GM12891 (cell line): ENCODE results near the gene MVB12B.

ENCODE experiments used
- PAX5 ChIP-seq: IDR thresholded peaks from 2 replicates; pipeline ENCODE4 v1.6.1; 2011; ENCODE audit warnings: low read length, moderate library complexity, mild to moderate bottlenecking; ENCODE audit not compliant: insufficient read depth, severe bottlenecking
- POLR2A ChIP-seq: IDR thresholded peaks from 2 replicates; pipeline ENCODE4 v1.6.1; 2011; ENCODE audit warnings: low read depth, low read length, control low read depth
- POLR2AphosphoS5 ChIP-seq: IDR thresholded peaks from 2 replicates; pipeline ENCODE4 v1.6.1; 2011; ENCODE audit warnings: low read depth, low read length, control low read depth
- POU2F2 ChIP-seq: IDR thresholded peaks from 2 replicates; pipeline ENCODE4 v1.6.1; 2011; ENCODE audit warnings: low read depth, mild to moderate bottlenecking, control low read depth, low read length, moderate library complexity
- TAF1 ChIP-seq: IDR thresholded peaks from 2 replicates; pipeline ENCODE4 v1.6.1; 2011; ENCODE audit warnings: low read depth, low read length, control low read depth

DNA sequence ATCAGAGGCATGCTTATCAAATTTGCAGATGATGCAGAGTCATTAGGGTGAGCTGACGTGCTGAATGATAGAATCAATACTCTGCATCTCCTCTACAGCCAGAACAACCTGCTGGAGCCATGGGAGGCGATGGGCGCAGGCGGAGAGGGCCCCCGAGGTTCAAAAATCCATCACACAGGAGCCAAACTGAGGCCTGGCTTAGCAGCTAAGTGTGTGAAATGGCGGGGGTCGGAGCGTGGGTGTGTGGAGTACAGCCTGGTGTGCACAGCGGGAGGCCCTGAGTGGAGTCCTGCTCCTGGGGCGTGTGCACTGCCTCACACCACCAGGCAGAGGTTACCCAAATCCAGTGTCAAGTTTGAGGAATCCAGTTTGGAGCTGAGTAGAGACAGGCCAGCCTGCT is 73.2 kb downstream of the MVB12B start:
- no peak for TF ChIP-seq TAF1
- no peak for TF ChIP-seq POU2F2
- TF ChIP-seq POLR2A, result no peak
- TF ChIP-seq PAX5, result no peak
- no peak for TF ChIP-seq POLR2AphosphoS5
